Tibial nerve (tissue), 3 donors: ENCODE results near the gene OPN5.

Source experiments
- CTCF ChIP-seq, 5 experiments: fragments of 200-600 bp in 3 of 5; fragments of 450-650 bp in 2 of 5; sonication (generic) in 3 of 5; IDR thresholded peaks; one replicate each; pipeline ENCODE4 v1.5.1; 2016 to 2019; ENCODE audit warnings: antibody characterized with exemption in 5 of 5, mild to moderate bottlenecking in 3 of 5, moderate library complexity in 2 of 5
- POLR2A ChIP-seq, 2 donors: fragments of 450-650 bp; IDR thresholded peaks; one replicate each; pipeline ENCODE4 v1.6.1; 2017; ENCODE audit warnings: antibody characterized with exemption in 2 of 2, mild to moderate bottlenecking in 2 of 2, moderate library complexity in 2 of 2

- TF ChIP-seq CTCF (IDR thresholded peaks at IDR 0.05) (peak; percentile 68 to 85 (median 82)), POLR2A (IDR thresholded peaks at IDR 0.05) (no peak)
Observed at GRCh38 chr6:47787620-47788497, 6.0 kb downstream of the OPN5 start.
